WTC11 (cell line): Measurements from ENCODE around the gene THUMPD3. TPM values are rescaled to one million over a fixed set of nuclear protein-coding genes. Genes with fewer than 3 reads are reported as not detected.

Source experiments
- ATAC-seq: fragments of 200-7000 bp; cut with Tn5 transposase; 2 replicates; pipeline ENCODE4 v1.10.0; 2021; ENCODE audit warnings: mild to moderate bottlenecking, moderate library complexity
- CTCF ChIA-PET: fragments of 300-600 bp; sonication (Branson Sonifier 250); formaldehyde crosslinking; loops from one replicate; lab custom pipeline; 2021; ENCODE audit warnings: antibody characterized with exemption; lab: Charles Lee
- POLR2A ChIA-PET: fragments of 350-600 bp; sonication (Branson Sonifier 250); formaldehyde crosslinking; loops from one replicate; lab custom pipeline; 2021; ENCODE audit warnings: antibody characterized with exemption; lab: Charles Lee
- DNase-seq: peaks from one replicate; pipeline ENCODE4 v3.0.0; 2021; ENCODE audit warnings: low spot score
- H3K27ac Mint-ChIP-seq: 2 replicates; pipeline ENCODE4 v1.8.0; 2021; ENCODE audit warnings: mixed read lengths
- H3K27me3 Mint-ChIP-seq: 2 replicates; pipeline ENCODE4 v1.8.0; 2021; ENCODE audit warnings: low read depth, mild to moderate bottlenecking, moderate library complexity, mixed read lengths
- H3K36me3 Mint-ChIP-seq: 2 replicates; pipeline ENCODE4 v1.8.0; 2021; ENCODE audit warnings: mixed read lengths
- H3K4me1 Mint-ChIP-seq: 2 replicates; pipeline ENCODE4 v1.8.0; 2022; ENCODE audit warnings: mixed read lengths
- H3K4me3 Mint-ChIP-seq: 2 replicates; pipeline ENCODE4 v1.8.0; 2021; ENCODE audit warnings: mild to moderate bottlenecking, moderate library complexity, mixed read lengths
- H3K9me3 Mint-ChIP-seq: 2 replicates; pipeline ENCODE4 v1.8.0; 2021; ENCODE audit warnings: mixed read lengths
- CREB1 ChIP-seq: sonication (generic); formaldehyde crosslinking; IDR thresholded peaks from 2 replicates; pipeline ENCODE4 v1.8.0; 2023; ENCODE audit warnings: mild to moderate bottlenecking, missing genetic modification reagents
- FOXJ3 ChIP-seq: sonication (generic); formaldehyde crosslinking; IDR thresholded peaks from 2 replicates; pipeline ENCODE4 v1.9.0; 2021; ENCODE audit warnings: missing genetic modification reagents, mild to moderate bottlenecking, borderline replicate concordance
- FOXK1 ChIP-seq: sonication (generic); formaldehyde crosslinking; IDR thresholded peaks from 2 replicates; pipeline ENCODE4 v1.8.0; 2022; ENCODE audit warnings: mild to moderate bottlenecking, moderate library complexity, missing genetic modification reagents
- MXD4 ChIP-seq: fragments of 250-450 bp; sonication (Bioruptor Pico); IDR thresholded peaks from 2 replicates; pipeline ENCODE4 v1.8.0; 2021; ENCODE audit warnings: mild to moderate bottlenecking, moderate library complexity, borderline replicate concordance
- NR1H2 ChIP-seq: sonication (generic); formaldehyde crosslinking; IDR thresholded peaks from 2 replicates; pipeline ENCODE4 v1.9.0; 2021; ENCODE audit warnings: mild to moderate bottlenecking, moderate library complexity, missing genetic modification reagents
- OVOL2 ChIP-seq: fragments of 250-450 bp; sonication (Bioruptor Pico); IDR thresholded peaks from 2 replicates; pipeline ENCODE4 v1.9.0; 2021; ENCODE audit warnings: mild to moderate bottlenecking, borderline replicate concordance
- RORB ChIP-seq: fragments of 250-450 bp; sonication (Bioruptor Pico); IDR thresholded peaks from 2 replicates; pipeline ENCODE4 v1.9.0; 2021; ENCODE audit warnings: mild to moderate bottlenecking
- ZNF219 ChIP-seq: sonication (generic); formaldehyde crosslinking; IDR thresholded peaks from 2 replicates; pipeline ENCODE4 v1.8.0; 2023; ENCODE audit warnings: missing genetic modification reagents, mild to moderate bottlenecking, borderline replicate concordance
- ZNF232 ChIP-seq: sonication (generic); formaldehyde crosslinking; IDR thresholded peaks from 2 replicates; pipeline ENCODE4 v1.8.0; 2022; ENCODE audit warnings: mild to moderate bottlenecking, missing genetic modification reagents
- ZNF396 ChIP-seq: fragments of 250-450 bp; sonication (Bioruptor Pico); IDR thresholded peaks from 2 replicates; pipeline ENCODE4 v1.8.0; 2021; ENCODE audit warnings: mild to moderate bottlenecking, moderate library complexity, borderline replicate concordance
- total RNA-seq: library from RNA; stranded (reverse); gene quantifications from 3 replicates; pipeline ENCODE4 v1.2.3, GENCODE V29; 2021
- TF ChIP-seq, protein P1 (sequence below): sonication (generic); formaldehyde crosslinking; IDR thresholded peaks from 2 replicates; pipeline ENCODE4 v1.8.1; 2022; ENCODE audit warnings: mild to moderate bottlenecking, moderate library complexity, missing genetic modification reagents
- TF ChIP-seq, protein P2 (sequence below): sonication (generic); formaldehyde crosslinking; IDR thresholded peaks from 2 replicates; pipeline ENCODE4 v1.8.1; 2022; ENCODE audit warnings: low read depth, missing genetic modification reagents, borderline replicate concordance
- TF ChIP-seq, protein P3 (sequence below): sonication (generic); formaldehyde crosslinking; IDR thresholded peaks from 2 replicates; pipeline ENCODE4 v1.8.0; 2022; ENCODE audit warnings: missing genetic modification reagents
- TF ChIP-seq, protein P4 (sequence below): sonication (generic); formaldehyde crosslinking; conservative IDR thresholded peaks from 2 replicates; pipeline ENCODE4 v1.8.1; 2022; ENCODE audit warnings: mild to moderate bottlenecking, missing genetic modification reagents
- TF ChIP-seq, protein P5 (sequence below): fragments of 250-450 bp; sonication (Bioruptor Pico); IDR thresholded peaks from 2 replicates; pipeline ENCODE4 v1.8.0; 2021; ENCODE audit warnings: mild to moderate bottlenecking
- TF ChIP-seq, protein P6 (sequence below): sonication (generic); formaldehyde crosslinking; conservative IDR thresholded peaks from 2 replicates; pipeline ENCODE4 v1.8.1; 2023; ENCODE audit warnings: mild to moderate bottlenecking, low read depth, missing genetic modification reagents, moderate library complexity
- TF ChIP-seq, protein P7 (sequence below): sonication (generic); formaldehyde crosslinking; IDR thresholded peaks from 2 replicates; pipeline ENCODE4 v1.8.0; 2022; ENCODE audit warnings: mild to moderate bottlenecking, missing genetic modification reagents

Gene THUMPD3
- total RNA-seq, 1 experiment from 2014 or later = 67.5 TPM

DNA sequence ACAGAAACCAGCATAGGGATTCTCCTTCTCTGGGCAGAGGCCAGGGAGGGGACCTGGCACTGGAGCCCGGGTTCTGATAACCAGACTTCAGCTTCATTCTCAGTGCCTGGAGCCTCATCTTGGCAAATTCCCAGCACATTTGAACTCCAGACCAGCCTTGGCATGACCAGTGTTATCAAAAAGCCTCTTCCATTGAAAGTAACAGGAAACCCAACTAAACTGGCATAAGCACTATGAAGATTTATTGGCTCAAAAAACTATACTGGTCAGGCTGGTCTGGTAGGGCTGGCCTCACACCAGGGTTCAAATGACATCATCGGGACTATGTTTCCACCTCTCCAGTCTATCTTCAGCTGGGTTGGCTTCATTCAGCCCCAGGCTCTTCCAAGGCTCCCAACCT lies 48.1 kb upstream of the THUMPD3 start (continued):
- TF ChIP-seq ZNF219 (CRISPR knock-in tag) = no peak
- TF ChIP-seq, protein P1, sequence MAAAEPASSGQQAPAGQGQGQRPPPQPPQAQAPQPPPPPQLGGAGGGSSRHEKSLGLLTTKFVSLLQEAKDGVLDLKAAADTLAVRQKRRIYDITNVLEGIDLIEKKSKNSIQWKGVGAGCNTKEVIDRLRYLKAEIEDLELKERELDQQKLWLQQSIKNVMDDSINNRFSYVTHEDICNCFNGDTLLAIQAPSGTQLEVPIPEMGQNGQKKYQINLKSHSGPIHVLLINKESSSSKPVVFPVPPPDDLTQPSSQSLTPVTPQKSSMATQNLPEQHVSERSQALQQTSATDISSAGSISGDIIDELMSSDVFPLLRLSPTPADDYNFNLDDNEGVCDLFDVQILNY (CRISPR knock-in tag) = no peak
- TF ChIP-seq FOXK1 (CRISPR knock-in tag) = no peak
- TF ChIP-seq, protein P2, sequence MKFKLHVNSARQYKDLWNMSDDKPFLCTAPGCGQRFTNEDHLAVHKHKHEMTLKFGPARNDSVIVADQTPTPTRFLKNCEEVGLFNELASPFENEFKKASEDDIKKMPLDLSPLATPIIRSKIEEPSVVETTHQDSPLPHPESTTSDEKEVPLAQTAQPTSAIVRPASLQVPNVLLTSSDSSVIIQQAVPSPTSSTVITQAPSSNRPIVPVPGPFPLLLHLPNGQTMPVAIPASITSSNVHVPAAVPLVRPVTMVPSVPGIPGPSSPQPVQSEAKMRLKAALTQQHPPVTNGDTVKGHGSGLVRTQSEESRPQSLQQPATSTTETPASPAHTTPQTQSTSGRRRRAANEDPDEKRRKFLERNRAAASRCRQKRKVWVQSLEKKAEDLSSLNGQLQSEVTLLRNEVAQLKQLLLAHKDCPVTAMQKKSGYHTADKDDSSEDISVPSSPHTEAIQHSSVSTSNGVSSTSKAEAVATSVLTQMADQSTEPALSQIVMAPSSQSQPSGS (CRISPR knock-in tag) = no peak
- TF ChIP-seq FOXJ3 (CRISPR knock-in tag) = no peak
- TF ChIP-seq RORB = no peak
- TF ChIP-seq, protein P3, sequence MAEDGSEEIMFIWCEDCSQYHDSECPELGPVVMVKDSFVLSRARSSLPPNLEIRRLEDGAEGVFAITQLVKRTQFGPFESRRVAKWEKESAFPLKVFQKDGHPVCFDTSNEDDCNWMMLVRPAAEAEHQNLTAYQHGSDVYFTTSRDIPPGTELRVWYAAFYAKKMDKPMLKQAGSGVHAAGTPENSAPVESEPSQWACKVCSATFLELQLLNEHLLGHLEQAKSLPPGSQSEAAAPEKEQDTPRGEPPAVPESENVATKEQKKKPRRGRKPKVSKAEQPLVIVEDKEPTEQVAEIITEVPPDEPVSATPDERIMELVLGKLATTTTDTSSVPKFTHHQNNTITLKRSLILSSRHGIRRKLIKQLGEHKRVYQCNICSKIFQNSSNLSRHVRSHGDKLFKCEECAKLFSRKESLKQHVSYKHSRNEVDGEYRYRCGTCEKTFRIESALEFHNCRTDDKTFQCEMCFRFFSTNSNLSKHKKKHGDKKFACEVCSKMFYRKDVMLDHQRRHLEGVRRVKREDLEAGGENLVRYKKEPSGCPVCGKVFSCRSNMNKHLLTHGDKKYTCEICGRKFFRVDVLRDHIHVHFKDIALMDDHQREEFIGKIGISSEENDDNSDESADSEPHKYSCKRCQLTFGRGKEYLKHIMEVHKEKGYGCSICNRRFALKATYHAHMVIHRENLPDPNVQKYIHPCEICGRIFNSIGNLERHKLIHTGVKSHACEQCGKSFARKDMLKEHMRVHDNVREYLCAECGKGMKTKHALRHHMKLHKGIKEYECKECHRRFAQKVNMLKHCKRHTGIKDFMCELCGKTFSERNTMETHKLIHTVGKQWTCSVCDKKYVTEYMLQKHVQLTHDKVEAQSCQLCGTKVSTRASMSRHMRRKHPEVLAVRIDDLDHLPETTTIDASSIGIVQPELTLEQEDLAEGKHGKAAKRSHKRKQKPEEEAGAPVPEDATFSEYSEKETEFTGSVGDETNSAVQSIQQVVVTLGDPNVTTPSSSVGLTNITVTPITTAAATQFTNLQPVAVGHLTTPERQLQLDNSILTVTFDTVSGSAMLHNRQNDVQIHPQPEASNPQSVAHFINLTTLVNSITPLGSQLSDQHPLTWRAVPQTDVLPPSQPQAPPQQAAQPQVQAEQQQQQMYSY (CRISPR knock-in tag) = no peak
- no peak for TF ChIP-seq ZNF232 (CRISPR knock-in tag)
- no peak for TF ChIP-seq OVOL2

DNA sequence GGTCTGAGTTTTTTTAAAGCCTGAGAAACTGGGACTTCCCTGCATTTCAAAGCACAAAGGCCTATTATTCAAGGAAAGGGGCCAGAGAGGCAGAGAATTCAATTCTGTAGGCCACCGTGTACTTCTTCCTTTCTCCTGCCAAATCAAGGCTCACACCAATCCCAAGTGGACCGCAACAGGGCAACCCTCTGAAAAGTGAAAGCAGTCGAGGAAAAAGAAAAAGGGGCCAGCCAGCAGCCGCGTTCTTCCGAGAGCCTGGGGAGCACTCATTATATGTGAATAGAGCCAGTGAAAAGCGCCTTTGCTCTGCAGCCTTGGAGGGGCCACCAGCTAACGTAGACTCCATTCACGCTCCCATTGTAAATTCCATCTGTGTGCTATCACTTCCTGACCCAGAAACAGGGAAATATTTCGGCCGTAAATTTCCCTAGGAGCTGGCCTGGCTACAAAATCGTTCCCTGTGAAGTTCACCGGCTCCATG lies 45.9 kb upstream of the THUMPD3 start:
- Mint-ChIP-seq H3K4me3 (peak overlapping the region; percentile 36), H3K36me3 (0 out of 2 replicates have a peak, but pooled peaks cover 4% of the 10 kb centered on the region), H3K27ac (peak overlapping the region; percentile 79), H3K9me3 (peaks cover 12% of the 10 kb centered on the region), H3K27me3 (peaks cover 8% of the 10 kb centered on the region), H3K4me1 (peaks cover 26% of the 10 kb centered on the region)
- POLR2A ChIA-PET = no interaction called here
- CTCF ChIA-PET = interaction anchor here (1.1 to 7.5 kb wide), 3 partner anchors 14 to 329 kb away, joined by 3 to 39 read pairs (median 9); no protein-coding TSS in a partner anchor
- TF ChIP-seq, protein P4, sequence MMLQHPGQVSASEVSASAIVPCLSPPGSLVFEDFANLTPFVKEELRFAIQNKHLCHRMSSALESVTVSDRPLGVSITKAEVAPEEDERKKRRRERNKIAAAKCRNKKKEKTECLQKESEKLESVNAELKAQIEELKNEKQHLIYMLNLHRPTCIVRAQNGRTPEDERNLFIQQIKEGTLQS = no peak
- no peak for TF ChIP-seq MXD4 (CRISPR knock-in tag)
- TF ChIP-seq, protein P5, sequence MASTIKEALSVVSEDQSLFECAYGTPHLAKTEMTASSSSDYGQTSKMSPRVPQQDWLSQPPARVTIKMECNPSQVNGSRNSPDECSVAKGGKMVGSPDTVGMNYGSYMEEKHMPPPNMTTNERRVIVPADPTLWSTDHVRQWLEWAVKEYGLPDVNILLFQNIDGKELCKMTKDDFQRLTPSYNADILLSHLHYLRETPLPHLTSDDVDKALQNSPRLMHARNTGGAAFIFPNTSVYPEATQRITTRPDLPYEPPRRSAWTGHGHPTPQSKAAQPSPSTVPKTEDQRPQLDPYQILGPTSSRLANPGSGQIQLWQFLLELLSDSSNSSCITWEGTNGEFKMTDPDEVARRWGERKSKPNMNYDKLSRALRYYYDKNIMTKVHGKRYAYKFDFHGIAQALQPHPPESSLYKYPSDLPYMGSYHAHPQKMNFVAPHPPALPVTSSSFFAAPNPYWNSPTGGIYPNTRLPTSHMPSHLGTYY = no peak
- TF ChIP-seq, protein P6, sequence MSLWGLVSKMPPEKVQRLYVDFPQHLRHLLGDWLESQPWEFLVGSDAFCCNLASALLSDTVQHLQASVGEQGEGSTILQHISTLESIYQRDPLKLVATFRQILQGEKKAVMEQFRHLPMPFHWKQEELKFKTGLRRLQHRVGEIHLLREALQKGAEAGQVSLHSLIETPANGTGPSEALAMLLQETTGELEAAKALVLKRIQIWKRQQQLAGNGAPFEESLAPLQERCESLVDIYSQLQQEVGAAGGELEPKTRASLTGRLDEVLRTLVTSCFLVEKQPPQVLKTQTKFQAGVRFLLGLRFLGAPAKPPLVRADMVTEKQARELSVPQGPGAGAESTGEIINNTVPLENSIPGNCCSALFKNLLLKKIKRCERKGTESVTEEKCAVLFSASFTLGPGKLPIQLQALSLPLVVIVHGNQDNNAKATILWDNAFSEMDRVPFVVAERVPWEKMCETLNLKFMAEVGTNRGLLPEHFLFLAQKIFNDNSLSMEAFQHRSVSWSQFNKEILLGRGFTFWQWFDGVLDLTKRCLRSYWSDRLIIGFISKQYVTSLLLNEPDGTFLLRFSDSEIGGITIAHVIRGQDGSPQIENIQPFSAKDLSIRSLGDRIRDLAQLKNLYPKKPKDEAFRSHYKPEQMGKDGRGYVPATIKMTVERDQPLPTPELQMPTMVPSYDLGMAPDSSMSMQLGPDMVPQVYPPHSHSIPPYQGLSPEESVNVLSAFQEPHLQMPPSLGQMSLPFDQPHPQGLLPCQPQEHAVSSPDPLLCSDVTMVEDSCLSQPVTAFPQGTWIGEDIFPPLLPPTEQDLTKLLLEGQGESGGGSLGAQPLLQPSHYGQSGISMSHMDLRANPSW (CRISPR knock-in tag) = no peak
- TF ChIP-seq ZNF396 (CRISPR knock-in tag) = no peak
- TF ChIP-seq, protein P7, sequence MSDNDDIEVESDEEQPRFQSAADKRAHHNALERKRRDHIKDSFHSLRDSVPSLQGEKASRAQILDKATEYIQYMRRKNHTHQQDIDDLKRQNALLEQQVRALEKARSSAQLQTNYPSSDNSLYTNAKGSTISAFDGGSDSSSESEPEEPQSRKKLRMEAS (CRISPR knock-in tag) = no peak
- no peak for TF ChIP-seq CREB1 (CRISPR knock-in tag)
- TF ChIP-seq NR1H2 = no peak
- ATAC-seq (peak; percentile 90), DNase-seq (peak; percentile 15)
